MV-4-11 (cell line): Measurements from ENCODE around the gene ARMC5.
"Not testable (repeated sequence)": the region's sequence is repeated elsewhere in the genome, so short reads cannot be mapped to it uniquely, and the experiment has no call there.

Experiments used
- DNase-seq: peaks from one replicate; lab custom pipeline; 2025; lab: John Stamatoyannopoulos, UW

ARMC5 gene

GRCh38 chr16:31499928-31500327 is 40.6 kb downstream of the ARMC5 start:
- no peak for DNase-seq

DNA sequence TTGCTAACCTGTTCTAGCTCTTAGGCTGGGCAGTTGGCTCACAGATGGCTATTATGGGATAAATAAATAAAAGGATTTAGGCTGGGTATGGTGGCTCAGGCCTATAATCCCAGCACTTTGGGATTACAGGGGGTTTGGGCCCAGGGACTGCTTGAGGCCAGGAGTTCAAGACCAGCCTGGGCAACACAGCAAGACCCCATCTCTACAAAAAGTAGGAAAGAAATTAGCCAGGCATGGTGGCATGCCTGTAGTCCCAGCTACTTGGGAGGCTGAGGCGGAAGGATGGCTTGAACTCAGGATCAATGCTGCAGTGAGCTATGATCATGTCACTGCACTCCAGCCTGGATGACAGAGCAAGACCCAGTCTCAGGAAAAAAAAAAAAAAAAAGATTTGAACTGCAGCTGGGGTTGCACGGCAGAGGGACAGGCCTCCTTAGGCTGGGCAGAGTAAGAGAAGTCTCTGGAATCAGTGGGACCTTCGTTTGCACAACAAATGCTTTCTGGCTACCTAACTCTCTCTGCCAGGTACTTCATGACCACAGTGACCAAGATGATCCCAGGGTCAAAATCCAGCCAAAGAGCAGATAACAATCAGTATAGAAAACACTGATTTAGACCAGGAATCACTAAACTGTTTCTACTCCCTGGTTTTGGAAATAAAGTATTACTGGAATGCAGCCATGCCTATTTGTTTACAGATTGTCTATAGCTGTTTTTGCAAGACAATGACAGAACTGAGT is 42.1 kb downstream of the ARMC5 start:
- DNase-seq, result no peak

DNA sequence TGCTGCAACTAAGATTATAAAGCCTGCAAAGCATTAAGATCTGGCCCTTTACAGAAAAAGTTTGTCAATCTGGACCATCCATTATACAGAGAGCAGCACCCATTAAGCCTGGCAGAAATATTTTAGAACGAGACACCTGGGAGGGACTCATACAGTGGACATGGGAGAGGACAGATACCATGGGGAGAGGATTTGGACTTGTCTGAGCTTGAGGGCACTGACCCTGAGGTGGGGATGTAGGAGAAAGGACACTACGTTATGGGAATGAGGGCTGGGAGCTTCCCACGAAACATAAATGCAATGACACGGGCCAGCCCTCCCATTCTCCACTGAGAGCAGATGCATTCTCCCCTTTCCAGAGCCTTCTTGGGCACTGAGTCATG is 42.7 kb downstream of the ARMC5 start:
- no peak for DNase-seq

DNA sequence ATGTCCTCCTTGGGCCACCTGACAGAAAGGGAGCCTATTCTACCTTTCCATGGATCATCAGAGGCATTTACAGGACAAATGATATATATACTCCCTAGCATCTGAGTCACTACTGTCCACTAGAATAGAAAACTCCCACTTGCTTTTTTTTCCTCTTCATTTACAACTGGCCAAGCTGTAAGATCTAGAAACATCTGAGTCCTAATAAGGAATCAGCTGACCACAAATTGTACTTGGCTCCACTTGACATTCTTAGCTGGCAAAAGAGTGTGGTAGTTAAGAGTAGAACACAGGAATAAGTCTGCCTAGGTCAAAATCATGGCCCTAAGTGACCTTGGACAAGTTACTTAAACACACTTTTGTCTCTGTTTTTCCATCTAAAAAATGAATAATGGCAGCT is 43.7 kb downstream of the ARMC5 start:
- DNase-seq, result no peak

DNA sequence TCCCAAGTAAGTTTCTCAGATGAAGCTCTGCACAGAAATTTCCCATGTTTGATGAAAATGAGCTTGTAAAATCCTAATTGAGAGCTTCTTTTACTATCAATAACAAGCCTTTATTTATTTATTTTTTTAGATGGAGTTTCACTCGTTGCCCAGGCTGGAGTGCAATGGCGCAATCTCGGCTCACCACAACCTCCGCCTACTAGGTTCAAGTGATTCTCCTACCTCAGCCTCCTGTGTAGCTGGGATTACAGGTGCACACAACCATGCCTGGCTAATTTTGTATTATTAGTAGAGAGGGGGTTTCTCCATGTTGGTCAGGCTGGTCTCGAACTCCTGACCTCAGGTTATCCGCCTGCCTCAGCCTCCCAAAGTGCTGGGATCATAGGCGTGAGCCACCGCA is 44.3 kb downstream of the ARMC5 start:
- not testable (repeated sequence) for DNase-seq

- DNase-seq, result no peak
Measured at GRCh38 chr16:31504159-31504558, 44.9 kb downstream of the ARMC5 start.

- peak; percentile 90 for DNase-seq
Measured at GRCh38 chr16:31505483-31505882, 46.2 kb downstream of the ARMC5 start.

DNA sequence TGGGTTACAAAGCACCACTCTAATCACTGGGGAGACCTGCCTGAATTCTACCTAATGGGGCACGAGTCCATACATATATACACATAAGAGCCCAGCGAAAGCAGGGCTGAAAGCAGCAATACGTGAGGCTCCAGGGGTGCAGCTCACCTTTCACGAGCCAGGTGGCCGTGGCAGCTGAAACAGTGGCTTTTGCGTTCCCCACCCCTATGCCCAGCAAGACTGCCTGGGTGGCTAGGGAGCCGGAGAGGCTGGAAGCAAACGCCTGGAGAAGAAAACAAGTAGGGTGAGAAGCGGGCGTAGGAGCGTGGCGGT is 48.3 kb downstream of the ARMC5 start:
- no peak for DNase-seq

GRCh38 chr16:31507929-31508705 is 48.8 kb downstream of the ARMC5 start, which contains the start of gene RUSF1:
TSS of gene RUSF1 (minus strand) at chr16:31508391. CDS start at chr16:31508373, 18 bp downstream.
- DNase-seq, result peak; percentile 82

DNA sequence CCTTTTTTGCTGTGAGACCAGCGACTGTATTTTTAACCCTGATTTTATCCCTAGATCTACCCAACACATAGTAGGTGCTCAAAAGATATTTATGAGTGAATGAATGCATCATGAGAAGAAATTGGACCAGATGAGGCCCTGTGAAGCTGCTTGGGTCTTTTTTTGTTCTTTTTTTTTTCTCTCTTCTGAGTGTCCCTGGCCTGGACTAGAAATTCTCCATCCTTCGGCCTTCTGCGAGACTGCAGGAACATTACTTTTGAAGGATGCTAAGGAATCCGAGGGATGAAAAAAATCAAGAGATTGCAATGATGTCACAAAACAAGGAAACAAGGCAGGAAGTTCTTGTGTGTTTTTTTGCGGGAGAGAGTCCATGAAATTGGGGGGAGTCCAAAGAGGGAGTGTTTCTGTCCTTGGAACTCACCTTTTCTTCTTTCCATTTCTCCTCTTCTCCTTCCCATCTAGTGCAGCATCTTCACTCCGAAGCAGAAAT is 49.5 kb downstream of the ARMC5 start:
- no peak for DNase-seq

- no peak for DNase-seq
Measured at GRCh38 chr16:31513126-31513525, 53.8 kb downstream of the ARMC5 start.

DNA sequence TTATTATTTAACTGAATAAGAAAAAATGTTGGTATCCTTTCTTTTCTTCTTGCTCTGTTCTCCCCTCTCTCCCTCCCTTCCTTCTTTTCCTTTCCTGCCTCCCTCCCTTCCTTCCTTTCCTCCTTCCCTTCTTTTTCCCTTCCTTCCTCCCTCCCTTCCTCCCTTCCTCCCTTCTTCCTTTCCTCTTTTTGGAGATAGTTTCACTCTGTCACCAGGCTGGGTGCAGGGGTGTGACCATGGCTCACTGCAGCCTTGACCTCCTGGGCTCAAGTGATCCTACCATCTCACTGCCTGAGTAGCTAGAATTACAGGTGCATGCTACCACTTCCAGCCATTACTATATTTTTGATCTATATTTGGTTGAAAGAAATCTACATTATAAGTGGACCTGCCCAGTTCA is 54.6 kb downstream of the ARMC5 start:
- no peak for DNase-seq
